HEK293T (cell line): ENCODE results near the gene L1CAM.

Experiments
- BHLHE40 ChIP-seq: fragments of 450-650 bp; IDR thresholded peaks from 2 replicates; pipeline ENCODE4 v1.6.1; 2016; ENCODE audit warnings: mild to moderate bottlenecking, moderate library complexity, borderline replicate concordance
- HDGF ChIP-seq: fragments of 450-650 bp; IDR thresholded peaks from 2 replicates; pipeline ENCODE4 v1.6.1; 2017; ENCODE audit warnings: antibody characterized with exemption, borderline replicate concordance

GRCh38 chrX:153883163-153883843 lies 2.7 kb downstream of the L1CAM start:
- TF ChIP-seq BHLHE40 (no peak), HDGF (no peak)
